A549 (cell line): Measurements from ENCODE around the gene IGSF9. TPM values are rescaled to one million over a fixed set of nuclear protein-coding genes. Genes with fewer than 3 reads are reported as not detected.
"Not testable (repeated sequence)": the region's sequence is repeated elsewhere in the genome, so short reads cannot be mapped to it uniquely, and the experiment has no call there.

Source experiments
- ATAC-seq, 2 experiments: fragments of 200-7000 bp in 1 of 2; fragments of >200 bp in 1 of 2; cut with Nextera tagmentation in 1 of 2; cut with Tn5 transposase in 1 of 2; 3 replicates each; pipeline versions ENCODE4 v1.8.0 to v1.9.1; 2018 to 2020; ENCODE audit warnings: mild to moderate bottlenecking in 1 of 2, moderate library complexity in 1 of 2
- CTCF ChIA-PET: fragments of 300-600 bp; sonication (Branson Sonifier 250); formaldehyde crosslinking; extraction: SDS; loops from one replicate; lab custom pipeline; 2021; ENCODE audit warnings: antibody characterized with exemption, inconsistent platforms; lab: Yijun Ruan, JAX
- POLR2A ChIA-PET: fragments of 350-600 bp; formaldehyde crosslinking; extraction: SDS; loops from one replicate; lab custom pipeline; 2021; ENCODE audit warnings: antibody characterized with exemption, inconsistent platforms; lab: Yijun Ruan, JAX
- DNase-seq, 2 experiments: peaks; one replicate each; pipeline versions ENCODE4 v3.0.0 to v3.0.0-alpha.2; 2011 to 2016; ENCODE audit warnings: low read depth in 1 of 2, low spot score in 1 of 2
- FAIRE-seq: peaks from 2 replicates; lab custom pipeline; 2011; peaks lifted over from hg19 to GRCh38; lab: Jason Lieb, UNC
- H3K27ac ChIP-seq, 2 experiments: fragments of >200 bp; sonication (Bioruptor Twin); formaldehyde crosslinking; 3 replicates each; pipeline ENCODE4 v1.5.1; 2016 to 2017
- H3K4me1 ChIP-seq: fragments of >200 bp; sonication (Bioruptor Twin); formaldehyde crosslinking; 3 replicates; pipeline ENCODE4 v1.6.1; 2016
- H3K4me2 ChIP-seq: fragments of >200 bp; sonication (Bioruptor Twin); formaldehyde crosslinking; 3 replicates; pipeline ENCODE4 v1.6.1; 2016
- H3K4me3 ChIP-seq: fragments of >200 bp; sonication (Bioruptor Twin); formaldehyde crosslinking; 3 replicates; pipeline ENCODE4 v1.5.1; 2016
- H3K9me3 ChIP-seq: fragments of >200 bp; sonication (Bioruptor Twin); formaldehyde crosslinking; 3 replicates; pipeline ENCODE4 v1.6.1; 2016
- CEBPB ChIP-seq, 2 experiments: fragments of >200 bp in 1 of 2; sonication (Bioruptor Twin) in 1 of 2; formaldehyde crosslinking in 1 of 2; IDR thresholded peaks; 2 replicates each; pipeline ENCODE4 v1.6.1; 2012 to 2016
- CHD4 ChIP-seq: fragments of 200-600 bp; sonication (generic); IDR thresholded peaks from 2 replicates; pipeline ENCODE4 v1.6.1; 2016; ENCODE audit warnings: antibody characterized with exemption, mild to moderate bottlenecking, borderline replicate concordance
- EHF ChIP-seq: fragments of 250-450 bp; sonication (Bioruptor Pico); IDR thresholded peaks from 2 replicates; pipeline ENCODE4 v1.5.0; 2020; ENCODE audit warnings: mild to moderate bottlenecking
- HEYL ChIP-seq: fragments of 250-450 bp; sonication (Bioruptor Pico); IDR thresholded peaks from 2 replicates; pipeline ENCODE4 v1.8.0; 2021; ENCODE audit warnings: mild to moderate bottlenecking, moderate library complexity
- HOXB5 ChIP-seq: fragments of 250-450 bp; sonication (Bioruptor Pico); IDR thresholded peaks from 2 replicates; pipeline ENCODE4 v1.5.0; 2020; ENCODE audit warnings: mild to moderate bottlenecking, moderate library complexity
- MYC ChIP-seq: IDR thresholded peaks from 2 replicates; pipeline ENCODE4 v1.6.1; 2012; ENCODE audit warnings: mild to moderate bottlenecking, inconsistent platforms, low read length, improper control_type of control experiment, borderline replicate concordance
- RARB ChIP-seq: fragments of 250-450 bp; sonication (Bioruptor Pico); IDR thresholded peaks from 2 replicates; pipeline ENCODE4 v1.8.0; 2021; ENCODE audit warnings: mild to moderate bottlenecking, moderate library complexity
- RCOR1 ChIP-seq: fragments of 150-350 bp; IDR thresholded peaks from 2 replicates; pipeline ENCODE4 v1.6.1; 2014; ENCODE audit warnings: antibody characterized with exemption, low read length, low read depth
- SREBF2 ChIP-seq: fragments of 450-650 bp; IDR thresholded peaks from 2 replicates; pipeline ENCODE4 v1.6.1; 2014; ENCODE audit warnings: mild to moderate bottlenecking, moderate library complexity
- ZNF302 ChIP-seq: fragments of 250-450 bp; sonication (Bioruptor Pico); IDR thresholded peaks from 2 replicates; pipeline ENCODE4 v1.9.0; 2021; ENCODE audit warnings: inconsistent platforms, mild to moderate bottlenecking, moderate library complexity
- WGBS: methylation state at CpG from one replicate; pipeline ENCODE4 v1.1.6; 2017; ENCODE audit errors: missing lambda C conversion rate; 5-methylcytosine and 5-hydroxymethylcytosine counted together
- polyA plus RNA-seq, 4 experiments: library from polyadenylated mRNA; depleted of rRNA in 3 of 4; stranded (reverse); fragments of >200 nt; fragmentation: RNase III in 1 of 4; extraction: RNeasy Plus Mini Kit Qiagen cat#74134 plus additional on column Dnase treatment in 1 of 4; gene quantifications; 2 replicates in 3 of 4; 3 replicates in 1 of 4; pipeline ENCODE4 v1.2.3, GENCODE V29; 2011 to 2017
- TF ChIP-seq, protein P1 (sequence below): fragments of 200-600 bp; sonication (generic); IDR thresholded peaks from 2 replicates; pipeline ENCODE4 v1.6.1; 2016; ENCODE audit warnings: antibody characterized with exemption, mild to moderate bottlenecking, moderate library complexity
- TF ChIP-seq, protein P2 (sequence below): fragments of 250-450 bp; sonication (Bioruptor Pico); IDR thresholded peaks from 2 replicates; pipeline ENCODE4 v1.5.0; 2021; ENCODE audit warnings: mild to moderate bottlenecking, moderate library complexity, borderline replicate concordance
- TF ChIP-seq, protein P3 (sequence below): fragments of >200 bp; sonication (Bioruptor Twin); formaldehyde crosslinking; IDR thresholded peaks from 3 replicates; pipeline ENCODE4 v1.6.1; 2016
- TF ChIP-seq, protein P4 (sequence below): fragments of 150-350 bp; IDR thresholded peaks from 2 replicates; pipeline ENCODE4 v1.6.1; 2014; ENCODE audit warnings: low read depth, mild to moderate bottlenecking, low read length
- TF ChIP-seq, protein P5 (sequence below): fragments of >200 bp; sonication (Bioruptor Twin); formaldehyde crosslinking; IDR thresholded peaks from 2 replicates; pipeline ENCODE4 v1.6.1; 2016
- TF ChIP-seq, protein P6 (sequence below): fragments of 250-450 bp; sonication (Bioruptor Pico); IDR thresholded peaks from 2 replicates; pipeline ENCODE4 v1.5.0; 2020; ENCODE audit warnings: low read depth, mild to moderate bottlenecking, moderate library complexity

The IGSF9 gene
- polyA plus RNA-seq, 2 of the 4 experiments (the other 2 are of a cell fraction) = 0.06 to 0.54 TPM

DNA sequence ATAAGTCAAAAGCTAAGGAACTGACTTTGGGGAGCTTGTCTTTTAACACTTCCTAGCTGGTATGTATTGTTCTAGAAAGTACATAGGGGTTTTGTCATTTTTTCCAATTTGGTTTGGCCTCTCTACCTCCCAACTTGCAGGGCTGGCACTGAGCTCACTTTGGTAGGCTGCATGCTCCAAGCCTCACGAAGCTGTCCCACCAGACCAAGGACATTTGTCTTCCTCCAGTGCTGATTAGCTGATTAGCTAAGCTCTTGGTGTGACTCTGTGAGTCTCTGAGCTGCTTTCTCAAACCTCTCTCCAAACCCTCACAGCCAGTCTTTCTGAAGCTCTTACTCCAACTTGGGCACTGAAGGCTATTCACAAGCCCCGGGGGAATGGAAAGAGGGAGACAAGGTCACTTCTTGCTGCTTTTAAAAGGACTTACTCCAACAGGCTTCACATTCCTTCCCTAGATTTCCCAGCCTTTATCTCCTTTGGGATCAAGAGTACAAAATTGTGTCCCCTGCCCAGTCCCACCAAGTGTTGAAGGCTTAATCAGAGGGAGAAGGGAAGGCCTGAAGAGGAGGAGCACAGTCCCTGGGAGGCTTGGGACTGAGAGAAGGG, 44.6 kb downstream of the IGSF9 start (continued):
- TF ChIP-seq, protein P1, sequence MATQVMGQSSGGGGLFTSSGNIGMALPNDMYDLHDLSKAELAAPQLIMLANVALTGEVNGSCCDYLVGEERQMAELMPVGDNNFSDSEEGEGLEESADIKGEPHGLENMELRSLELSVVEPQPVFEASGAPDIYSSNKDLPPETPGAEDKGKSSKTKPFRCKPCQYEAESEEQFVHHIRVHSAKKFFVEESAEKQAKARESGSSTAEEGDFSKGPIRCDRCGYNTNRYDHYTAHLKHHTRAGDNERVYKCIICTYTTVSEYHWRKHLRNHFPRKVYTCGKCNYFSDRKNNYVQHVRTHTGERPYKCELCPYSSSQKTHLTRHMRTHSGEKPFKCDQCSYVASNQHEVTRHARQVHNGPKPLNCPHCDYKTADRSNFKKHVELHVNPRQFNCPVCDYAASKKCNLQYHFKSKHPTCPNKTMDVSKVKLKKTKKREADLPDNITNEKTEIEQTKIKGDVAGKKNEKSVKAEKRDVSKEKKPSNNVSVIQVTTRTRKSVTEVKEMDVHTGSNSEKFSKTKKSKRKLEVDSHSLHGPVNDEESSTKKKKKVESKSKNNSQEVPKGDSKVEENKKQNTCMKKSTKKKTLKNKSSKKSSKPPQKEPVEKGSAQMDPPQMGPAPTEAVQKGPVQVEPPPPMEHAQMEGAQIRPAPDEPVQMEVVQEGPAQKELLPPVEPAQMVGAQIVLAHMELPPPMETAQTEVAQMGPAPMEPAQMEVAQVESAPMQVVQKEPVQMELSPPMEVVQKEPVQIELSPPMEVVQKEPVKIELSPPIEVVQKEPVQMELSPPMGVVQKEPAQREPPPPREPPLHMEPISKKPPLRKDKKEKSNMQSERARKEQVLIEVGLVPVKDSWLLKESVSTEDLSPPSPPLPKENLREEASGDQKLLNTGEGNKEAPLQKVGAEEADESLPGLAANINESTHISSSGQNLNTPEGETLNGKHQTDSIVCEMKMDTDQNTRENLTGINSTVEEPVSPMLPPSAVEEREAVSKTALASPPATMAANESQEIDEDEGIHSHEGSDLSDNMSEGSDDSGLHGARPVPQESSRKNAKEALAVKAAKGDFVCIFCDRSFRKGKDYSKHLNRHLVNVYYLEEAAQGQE = no peak
- TF ChIP-seq ZNF302 (CRISPR knock-in tag) (no peak), CEBPB (IDR thresholded peaks at IDR 0.05) (no peak)

DNA sequence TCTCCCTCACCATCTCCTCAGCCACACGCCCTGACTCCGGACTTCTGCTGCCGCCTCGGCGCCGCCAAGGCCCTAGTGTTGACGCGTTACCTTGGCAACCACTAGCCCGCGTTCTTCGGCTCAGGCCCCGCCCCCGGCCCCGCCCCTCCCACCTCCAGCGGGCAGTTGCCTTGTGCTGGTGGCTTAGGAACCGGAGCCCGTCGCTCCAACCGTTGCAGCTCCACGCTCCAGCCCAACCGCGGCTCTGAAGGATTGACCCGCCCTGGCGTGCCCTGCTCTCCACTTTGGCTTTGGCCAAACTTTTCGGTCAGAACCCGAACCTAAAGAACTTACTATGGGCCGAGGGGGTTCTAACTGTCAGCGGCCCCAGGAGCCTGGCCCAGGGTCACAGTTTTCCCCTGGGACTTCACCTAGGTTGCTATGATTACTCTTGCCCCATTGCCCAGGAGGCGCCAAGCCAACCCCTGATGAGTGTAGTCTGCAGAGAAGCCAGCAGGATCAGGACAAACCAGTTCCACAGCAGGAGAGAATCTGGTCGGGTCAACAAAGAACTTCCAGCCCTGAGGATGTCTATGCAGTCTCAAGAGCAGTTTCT, 45.2 kb downstream of the IGSF9 start, which contains the start of gene CFAP45:
TSS of gene CFAP45 (minus strand) at position 80 of the 595 bp plus-strand sequence. CDS start at position 13, 67 bp downstream.
- FAIRE-seq (no peak), ATAC-seq (peak; percentile 60 to 80), DNase-seq (peak in 1 of 2 experiments; percentile 59)
- whole genome bisulfite sequencing = 52% methylated on average over 22 of the region's 30 CpGs
- peak within 1 kb of the TSS in 1 of 2 experiments; percentile 13; a peak in 1 of 6 replicates for H3K27ac ChIP-seq
- CTCF ChIA-PET = interaction anchor here (1.2 to 2.1 kb wide), 5 partner anchors 8 to 739 kb away, joined by 3 to 12 read pairs (median 7); no protein-coding TSS in a partner anchor
- TF ChIP-seq, protein P1 = no peak
- TF ChIP-seq, protein P2, sequence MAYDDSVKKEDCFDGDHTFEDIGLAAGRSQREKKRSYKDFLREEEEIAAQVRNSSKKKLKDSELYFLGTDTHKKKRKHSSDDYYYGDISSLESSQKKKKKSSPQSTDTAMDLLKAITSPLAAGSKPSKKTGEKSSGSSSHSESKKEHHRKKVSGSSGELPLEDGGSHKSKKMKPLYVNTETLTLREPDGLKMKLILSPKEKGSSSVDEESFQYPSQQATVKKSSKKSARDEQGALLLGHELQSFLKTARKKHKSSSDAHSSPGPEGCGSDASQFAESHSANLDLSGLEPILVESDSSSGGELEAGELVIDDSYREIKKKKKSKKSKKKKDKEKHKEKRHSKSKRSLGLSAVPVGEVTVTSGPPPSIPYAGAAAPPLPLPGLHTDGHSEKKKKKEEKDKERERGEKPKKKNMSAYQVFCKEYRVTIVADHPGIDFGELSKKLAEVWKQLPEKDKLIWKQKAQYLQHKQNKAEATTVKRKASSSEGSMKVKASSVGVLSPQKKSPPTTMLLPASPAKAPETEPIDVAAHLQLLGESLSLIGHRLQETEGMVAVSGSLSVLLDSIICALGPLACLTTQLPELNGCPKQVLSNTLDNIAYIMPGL (CRISPR knock-in tag) = no peak
- TF ChIP-seq MYC (no peak), EHF (no peak), RARB (CRISPR knock-in tag) (no peak), CHD4 (no peak), SREBF2 (no peak), HOXB5 (CRISPR knock-in tag) (no peak), RCOR1 (no peak), HEYL (no peak)
- TF ChIP-seq, protein P3, sequence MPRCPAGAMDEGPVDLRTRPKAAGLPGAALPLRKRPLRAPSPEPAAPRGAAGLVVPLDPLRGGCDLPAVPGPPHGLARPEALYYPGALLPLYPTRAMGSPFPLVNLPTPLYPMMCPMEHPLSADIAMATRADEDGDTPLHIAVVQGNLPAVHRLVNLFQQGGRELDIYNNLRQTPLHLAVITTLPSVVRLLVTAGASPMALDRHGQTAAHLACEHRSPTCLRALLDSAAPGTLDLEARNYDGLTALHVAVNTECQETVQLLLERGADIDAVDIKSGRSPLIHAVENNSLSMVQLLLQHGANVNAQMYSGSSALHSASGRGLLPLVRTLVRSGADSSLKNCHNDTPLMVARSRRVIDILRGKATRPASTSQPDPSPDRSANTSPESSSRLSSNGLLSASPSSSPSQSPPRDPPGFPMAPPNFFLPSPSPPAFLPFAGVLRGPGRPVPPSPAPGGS = no peak
- TF ChIP-seq, protein P4, sequence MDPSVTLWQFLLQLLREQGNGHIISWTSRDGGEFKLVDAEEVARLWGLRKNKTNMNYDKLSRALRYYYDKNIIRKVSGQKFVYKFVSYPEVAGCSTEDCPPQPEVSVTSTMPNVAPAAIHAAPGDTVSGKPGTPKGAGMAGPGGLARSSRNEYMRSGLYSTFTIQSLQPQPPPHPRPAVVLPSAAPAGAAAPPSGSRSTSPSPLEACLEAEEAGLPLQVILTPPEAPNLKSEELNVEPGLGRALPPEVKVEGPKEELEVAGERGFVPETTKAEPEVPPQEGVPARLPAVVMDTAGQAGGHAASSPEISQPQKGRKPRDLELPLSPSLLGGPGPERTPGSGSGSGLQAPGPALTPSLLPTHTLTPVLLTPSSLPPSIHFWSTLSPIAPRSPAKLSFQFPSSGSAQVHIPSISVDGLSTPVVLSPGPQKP = no peak
- TF ChIP-seq, protein P5, sequence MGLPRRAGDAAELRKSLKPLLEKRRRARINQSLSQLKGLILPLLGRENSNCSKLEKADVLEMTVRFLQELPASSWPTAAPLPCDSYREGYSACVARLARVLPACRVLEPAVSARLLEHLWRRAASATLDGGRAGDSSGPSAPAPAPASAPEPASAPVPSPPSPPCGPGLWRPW = no peak
- TF ChIP-seq, protein P6, sequence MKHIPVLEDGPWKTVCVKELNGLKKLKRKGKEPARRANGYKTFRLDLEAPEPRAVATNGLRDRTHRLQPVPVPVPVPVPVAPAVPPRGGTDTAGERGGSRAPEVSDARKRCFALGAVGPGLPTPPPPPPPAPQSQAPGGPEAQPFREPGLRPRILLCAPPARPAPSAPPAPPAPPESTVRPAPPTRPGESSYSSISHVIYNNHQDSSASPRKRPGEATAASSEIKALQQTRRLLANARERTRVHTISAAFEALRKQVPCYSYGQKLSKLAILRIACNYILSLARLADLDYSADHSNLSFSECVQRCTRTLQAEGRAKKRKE = no peak
- H3K4me1 ChIP-seq = no peaks in the 10 kb centered on the region
- no peak within 1 kb of the TSS for H3K4me3 ChIP-seq
- peak within 1 kb of the TSS; percentile 50 for H3K4me2 ChIP-seq
- no peaks in the 10 kb centered on the region for H3K9me3 ChIP-seq
- POLR2A ChIA-PET = no interaction called here

DNA sequence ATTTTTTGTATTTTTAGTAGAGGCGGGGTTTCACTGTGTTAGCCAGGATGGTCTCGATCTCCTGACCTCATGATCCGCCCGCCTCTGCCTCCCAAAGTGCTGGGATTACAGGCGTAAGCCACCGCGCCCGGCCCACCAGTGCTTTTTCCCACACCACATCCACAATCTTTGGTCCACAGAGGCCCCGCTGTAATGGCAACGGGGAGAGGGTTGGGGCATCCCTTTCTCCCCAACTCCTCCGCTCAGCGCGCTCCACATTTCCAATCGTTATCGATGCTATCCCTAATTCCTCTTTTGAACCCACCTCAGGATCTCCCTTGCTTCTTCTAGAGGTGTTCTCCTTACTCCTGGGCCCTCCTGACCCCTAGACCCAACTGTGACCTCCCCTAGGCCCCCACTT, 45.8 kb downstream of the IGSF9 start:
- CTCF ChIA-PET = interaction anchor here (1.6 kb wide), 3 partner anchors 7 to 108 kb away, joined by 6 to 12 read pairs (median 7); no protein-coding TSS in a partner anchor
- H3K9me3 ChIP-seq, ATAC-seq, FAIRE-seq, H3K4me1 ChIP-seq, DNase-seq, H3K4me3 ChIP-seq, POLR2A ChIA-PET: not testable (repeated sequence)
- Histone ChIP-seq H3K27ac (peak overlapping the region in 1 of 2 experiments; percentile 13; a peak in 1 of 6 replicates), H3K4me2 (peak overlapping the region; percentile 50)
- 97% methylated on average over 14 of the region's 15 CpGs for WGBS
